Calu3 (cell line): ENCODE measurements around the gene ATP13A2. TPM values are rescaled to one million over a fixed set of nuclear protein-coding genes. Genes with fewer than 3 reads are reported as not detected.

Experiments used
- BruUV-seq: library from RNA; stranded (reverse); fragments of 400-500 nt; replicated peaks from 2 replicates; lab custom pipeline; 2021; lab: Mats Ljungman, UMichigan
- CTCF ChIA-PET: fragments of 300-600 bp; sonication (Branson Sonifier 250); formaldehyde crosslinking; loops from one replicate; lab custom pipeline; 2022; ENCODE audit warnings: antibody characterized with exemption; lab: Charles Lee
- DNase-seq: peaks from one replicate; pipeline ENCODE4 v3.0.0; 2022
- H3K27ac Mint-ChIP-seq: one replicate; pipeline ENCODE4 v1.8.0; 2022; ENCODE audit warnings: mixed read lengths; ENCODE audit not compliant: unreplicated experiment
- H3K27me3 Mint-ChIP-seq: one replicate; pipeline ENCODE4 v1.8.0; 2022; ENCODE audit warnings: mixed read lengths; ENCODE audit not compliant: unreplicated experiment
- H3K36me3 Mint-ChIP-seq: one replicate; pipeline ENCODE4 v1.8.0; 2022; ENCODE audit warnings: mild to moderate bottlenecking, moderate library complexity, mixed read lengths; ENCODE audit not compliant: insufficient read depth, unreplicated experiment
- H3K4me1 Mint-ChIP-seq: one replicate; pipeline ENCODE4 v1.8.0; 2022; ENCODE audit warnings: mild to moderate bottlenecking, low read depth, mixed read lengths; ENCODE audit not compliant: unreplicated experiment
- H3K4me3 Mint-ChIP-seq: one replicate; pipeline ENCODE4 v1.8.0; 2022; ENCODE audit warnings: mild to moderate bottlenecking, low read depth, moderate library complexity, mixed read lengths; ENCODE audit not compliant: unreplicated experiment
- H3K9me3 Mint-ChIP-seq: one replicate; pipeline ENCODE4 v1.8.0; 2022; ENCODE audit warnings: low read depth, mixed read lengths; ENCODE audit not compliant: unreplicated experiment
- intact Hi-C: fragments of 100-400 bp; cut with micrococcal nuclease; formaldehyde crosslinking; loops from one replicate; pipeline ENCODE4 v1.10.0; 2022; ENCODE audit not compliant: unreplicated experiment
- total RNA-seq: library from RNA; stranded (reverse); gene quantifications from 2 replicates; pipeline ENCODE4 v1.2.3, GENCODE V29; 2022
- TF ChIP-seq, protein P1 (sequence below): fragments of 200-600 bp; IDR thresholded peaks from one replicate; pipeline ENCODE4 v1.8.0; 2022; ENCODE audit warnings: antibody characterized with exemption; ENCODE audit not compliant: unreplicated experiment

ATP13A2 gene
- total RNA-seq, 1 experiment from 2014 or later, result 33.4 TPM

DNA sequence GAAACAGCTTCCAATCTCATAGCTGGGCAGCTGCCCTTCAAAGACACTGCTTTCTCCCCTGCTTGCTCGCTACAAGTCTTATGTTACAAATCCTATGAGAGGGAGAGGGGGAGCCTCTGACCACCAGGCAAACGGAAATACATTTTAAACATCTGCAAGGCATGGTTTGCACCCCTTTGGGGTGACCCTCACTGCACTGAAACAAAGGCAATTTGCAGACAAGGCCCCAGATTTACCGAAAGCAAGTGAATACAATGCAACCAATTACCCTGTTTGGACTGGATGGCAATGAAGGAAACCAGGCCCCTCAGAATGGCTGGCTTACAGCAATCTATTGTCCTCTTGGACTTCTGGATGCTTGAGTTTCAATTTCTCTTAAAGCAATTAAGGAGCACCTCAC lies 11.8 kb upstream of the ATP13A2 start:
- intact Hi-C loops, result no loop called here
- no peak for DNase-seq
- no TSS peak for BruUV-seq
- no peaks in the 10 kb centered on the region for H3K4me1 Mint-ChIP-seq
- H3K27me3 Mint-ChIP-seq, result no peaks in the 10 kb centered on the region
- H3K36me3 Mint-ChIP-seq, result peaks cover 14% of the 10 kb centered on the region
- TF ChIP-seq, protein P1, sequence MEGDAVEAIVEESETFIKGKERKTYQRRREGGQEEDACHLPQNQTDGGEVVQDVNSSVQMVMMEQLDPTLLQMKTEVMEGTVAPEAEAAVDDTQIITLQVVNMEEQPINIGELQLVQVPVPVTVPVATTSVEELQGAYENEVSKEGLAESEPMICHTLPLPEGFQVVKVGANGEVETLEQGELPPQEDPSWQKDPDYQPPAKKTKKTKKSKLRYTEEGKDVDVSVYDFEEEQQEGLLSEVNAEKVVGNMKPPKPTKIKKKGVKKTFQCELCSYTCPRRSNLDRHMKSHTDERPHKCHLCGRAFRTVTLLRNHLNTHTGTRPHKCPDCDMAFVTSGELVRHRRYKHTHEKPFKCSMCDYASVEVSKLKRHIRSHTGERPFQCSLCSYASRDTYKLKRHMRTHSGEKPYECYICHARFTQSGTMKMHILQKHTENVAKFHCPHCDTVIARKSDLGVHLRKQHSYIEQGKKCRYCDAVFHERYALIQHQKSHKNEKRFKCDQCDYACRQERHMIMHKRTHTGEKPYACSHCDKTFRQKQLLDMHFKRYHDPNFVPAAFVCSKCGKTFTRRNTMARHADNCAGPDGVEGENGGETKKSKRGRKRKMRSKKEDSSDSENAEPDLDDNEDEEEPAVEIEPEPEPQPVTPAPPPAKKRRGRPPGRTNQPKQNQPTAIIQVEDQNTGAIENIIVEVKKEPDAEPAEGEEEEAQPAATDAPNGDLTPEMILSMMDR, result no peak
- no peak overlapping the region for H3K27ac Mint-ChIP-seq
- no peak overlapping the region for H3K4me3 Mint-ChIP-seq
- CTCF ChIA-PET, result no interaction called here
- H3K9me3 Mint-ChIP-seq, result no peaks in the 10 kb centered on the region

DNA sequence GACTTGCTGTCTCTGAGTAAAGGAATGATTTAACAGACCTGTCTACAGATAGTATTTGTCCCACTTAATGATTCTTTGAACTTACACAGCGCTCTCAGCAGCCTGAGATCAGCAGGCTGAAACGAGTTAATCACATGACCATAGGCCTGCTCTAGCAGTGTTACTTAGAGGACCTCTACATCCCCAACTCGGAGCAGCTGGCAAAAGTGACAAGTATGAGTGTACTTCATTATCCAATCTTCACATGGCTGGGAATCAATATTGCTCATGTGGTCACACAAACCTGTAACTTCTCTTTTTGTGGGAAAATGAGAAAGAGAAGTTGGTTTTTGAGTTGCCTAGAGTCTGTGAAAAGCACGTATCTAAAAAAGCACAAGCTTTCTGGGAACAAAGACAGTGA lies 11.4 kb upstream of the ATP13A2 start:
- intact Hi-C loops, result no loop called here
- no peak for DNase-seq
- Mint-ChIP-seq H3K4me3 (no peak overlapping the region), H3K27ac (no peak overlapping the region), H3K9me3 (no peaks in the 10 kb centered on the region), H3K27me3 (no peaks in the 10 kb centered on the region), H3K4me1 (no peaks in the 10 kb centered on the region), H3K36me3 (peaks cover 14% of the 10 kb centered on the region)
- TF ChIP-seq, protein P1, result no peak
- CTCF ChIA-PET, result no interaction called here
- no TSS peak for BruUV-seq

DNA sequence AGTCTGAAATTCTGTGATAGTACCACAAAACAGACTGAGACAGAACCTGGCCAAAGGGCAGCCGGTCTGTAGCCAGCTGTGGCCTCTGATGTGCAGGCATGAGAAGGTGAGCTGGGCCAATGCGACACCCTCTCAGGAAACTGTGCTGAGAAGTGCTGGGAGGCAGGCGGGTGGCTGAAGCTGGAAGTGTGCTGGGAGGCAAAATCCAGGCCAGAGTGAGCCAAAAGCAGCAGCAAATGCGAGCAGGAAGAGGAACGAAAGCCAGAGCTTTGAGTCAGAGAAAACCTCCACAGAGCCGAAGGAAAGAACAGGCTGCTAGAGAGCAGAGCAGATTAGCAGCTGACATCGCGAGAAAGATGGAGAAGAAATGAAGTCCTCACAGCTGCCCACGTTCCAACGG lies 10.2 kb upstream of the ATP13A2 start:
- intact Hi-C loops, result no loop called here
- CTCF ChIA-PET, result no interaction called here
- H3K27me3 Mint-ChIP-seq, result no peaks in the 10 kb centered on the region
- TF ChIP-seq, protein P1, result no peak
- no peak overlapping the region for H3K4me3 Mint-ChIP-seq
- no peaks in the 10 kb centered on the region for H3K9me3 Mint-ChIP-seq
- peaks cover 7% of the 10 kb centered on the region for H3K36me3 Mint-ChIP-seq
- no peaks in the 10 kb centered on the region for H3K4me1 Mint-ChIP-seq
- BruUV-seq, result no TSS peak
- DNase-seq, result no peak
- H3K27ac Mint-ChIP-seq, result no peak overlapping the region

DNA sequence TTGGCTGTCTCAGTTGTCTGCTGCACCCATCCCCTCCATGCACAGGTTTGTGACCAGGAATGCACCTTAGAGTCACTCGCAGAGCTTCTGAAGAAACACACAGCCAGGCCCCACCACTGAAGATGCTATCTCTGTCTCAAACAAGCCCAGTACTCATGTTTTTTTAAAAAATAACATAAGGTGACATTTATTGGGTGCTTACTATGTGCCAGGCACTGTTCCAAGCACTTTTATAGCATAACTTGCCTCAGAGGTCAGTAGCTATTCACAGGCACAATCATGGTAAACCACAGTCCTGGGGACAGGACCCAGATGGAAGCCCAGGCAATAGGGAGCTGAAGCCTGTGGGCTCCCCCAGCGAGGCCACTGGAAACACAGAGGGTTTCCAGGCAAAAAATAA lies 8.8 kb upstream of the ATP13A2 start:
- peaks cover 7% of the 10 kb centered on the region for H3K36me3 Mint-ChIP-seq
- no TSS peak for BruUV-seq
- intact Hi-C loops, result no loop called here
- no peaks in the 10 kb centered on the region for H3K4me1 Mint-ChIP-seq
- TF ChIP-seq, protein P1, result no peak
- no peak overlapping the region for H3K27ac Mint-ChIP-seq
- H3K9me3 Mint-ChIP-seq, result no peaks in the 10 kb centered on the region
- no peak overlapping the region for H3K4me3 Mint-ChIP-seq
- CTCF ChIA-PET, result no interaction called here
- no peaks in the 10 kb centered on the region for H3K27me3 Mint-ChIP-seq
- no peak for DNase-seq
